Esophagus muscularis mucosa (tissue), 4 donors: Measurements from ENCODE around the gene SLC35A4. TPM values are rescaled to one million over a fixed set of nuclear protein-coding genes. Genes with fewer than 3 reads are reported as not detected.
"Not testable (repeated sequence)": the region's sequence is repeated elsewhere in the genome, so short reads cannot be mapped to it uniquely, and the experiment has no call there.

Experiments
- DNase-seq: peaks from one replicate; pipeline ENCODE4 v3.0.0-alpha.2; 2017; ENCODE audit errors: extremely low spot score
- H3K27ac ChIP-seq, 4 donors: fragments of 200-600 bp; sonication (generic); replicated peaks in 1 of 4; 1 replicate in 3 of 4; 2 replicates in 1 of 4; pipeline ENCODE4 v1.5.1; 2016 to 2019; ENCODE audit warnings: mild to moderate bottlenecking in 1 of 4
- H3K27me3 ChIP-seq, 4 donors: fragments of 200-600 bp; sonication (generic); one replicate each; pipeline versions ENCODE4 v1.5.1 to v1.6.0; 2016 to 2019
- H3K36me3 ChIP-seq, 4 donors: fragments of 200-600 bp; sonication (generic); one replicate each; pipeline ENCODE4 v1.5.1; 2016 to 2019
- H3K4me1 ChIP-seq, 4 donors: fragments of 200-600 bp; sonication (generic); one replicate each; pipeline ENCODE4 v1.5.1; 2016 to 2019
- H3K4me3 ChIP-seq, 4 donors: fragments of 200-600 bp; sonication (generic); 1 replicate in 2 of 4; 2 replicates in 2 of 4; pipeline ENCODE4 v1.5.1; 2016 to 2019; ENCODE audit warnings: mild to moderate bottlenecking in 4 of 4, moderate library complexity in 1 of 4
- H3K9me3 ChIP-seq, 4 donors: fragments of 200-600 bp; sonication (generic); 1 replicate in 3 of 4; 2 replicates in 1 of 4; pipeline ENCODE4 v1.5.1; 2016 to 2019
- EP300 ChIP-seq: sonication (generic); formaldehyde crosslinking; IDR thresholded peaks from one replicate; pipeline ENCODE4 v1.6.1; 2017; ENCODE audit warnings: antibody characterized with exemption
- POLR2A ChIP-seq: fragments of 450-650 bp; IDR thresholded peaks from one replicate; pipeline ENCODE4 v1.6.1; 2017; ENCODE audit warnings: antibody characterized with exemption, moderate library complexity, mild to moderate bottlenecking, low read depth
- POLR2AphosphoS5 ChIP-seq, 2 donors: sonication (generic); formaldehyde crosslinking; IDR thresholded peaks; one replicate each; pipeline ENCODE4 v1.6.1; 2017; ENCODE audit warnings: antibody characterized with exemption in 2 of 2
- WGBS: methylation state at CpG from one replicate; pipeline ENCODE4 v1.1.5; 2018; 5-methylcytosine and 5-hydroxymethylcytosine counted together
- intact Hi-C: fragments of 100-400 bp; cut with DNase I; formaldehyde crosslinking; loops from one replicate; pipeline ENCODE4 v1.15.1; 2023
- total RNA-seq, 4 donors: library from RNA; depleted of rRNA; stranded (reverse); fragments of >200 nt; gene quantifications; one replicate each; pipeline versions ENCODE4 v1.1.0 to v1.2.1, GENCODE V29; 2016
- TF ChIP-seq, protein P1 (sequence below), 3 experiments: fragments of 200-600 bp in 2 of 3; fragments of 450-650 bp in 1 of 3; sonication (generic) in 2 of 3; IDR thresholded peaks; one replicate each; pipeline ENCODE4 v1.5.1; 2017 to 2019; ENCODE audit warnings: antibody characterized with exemption in 3 of 3, mild to moderate bottlenecking in 2 of 3, moderate library complexity in 1 of 3

SLC35A4 gene
- total RNA-seq, 4 donors from 2014 or later: 27.8 to 45.1 (median 36.6) TPM

DNA sequence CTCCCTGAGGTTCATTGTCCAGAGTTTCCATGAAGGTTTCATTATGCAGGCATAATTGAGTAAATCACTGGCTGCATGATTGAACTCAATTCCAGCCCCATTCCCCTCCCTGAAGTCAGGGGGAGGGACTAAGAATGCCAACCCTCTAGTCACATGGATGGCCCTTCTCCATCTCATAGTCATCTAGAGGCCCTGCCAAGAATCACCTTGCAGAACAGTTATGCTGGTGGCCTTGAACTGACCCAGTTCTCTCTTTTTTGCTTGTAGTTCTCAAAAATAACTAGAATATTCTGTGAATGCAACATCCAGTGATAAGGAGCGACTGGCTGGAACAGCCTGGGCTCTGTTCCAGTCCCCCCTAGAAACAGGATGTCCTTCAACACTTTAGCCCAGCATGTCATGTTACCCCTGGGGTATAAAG lies 31.7 kb downstream of the SLC35A4 start:
- Histone ChIP-seq H3K27me3 (peaks cover 0 to 5% (median 0%) of the 10 kb centered on the region in 4 donors), H3K4me3 (no peak overlapping the region), H3K36me3 (no peaks in the 10 kb centered on the region), H3K27ac (no peak overlapping the region), H3K4me1 (peaks cover 0 to 11% (median 3%) of the 10 kb centered on the region in 4 donors), H3K9me3 (no peaks in the 10 kb centered on the region)
- DNase-seq: no peak
- TF ChIP-seq, protein P1, sequence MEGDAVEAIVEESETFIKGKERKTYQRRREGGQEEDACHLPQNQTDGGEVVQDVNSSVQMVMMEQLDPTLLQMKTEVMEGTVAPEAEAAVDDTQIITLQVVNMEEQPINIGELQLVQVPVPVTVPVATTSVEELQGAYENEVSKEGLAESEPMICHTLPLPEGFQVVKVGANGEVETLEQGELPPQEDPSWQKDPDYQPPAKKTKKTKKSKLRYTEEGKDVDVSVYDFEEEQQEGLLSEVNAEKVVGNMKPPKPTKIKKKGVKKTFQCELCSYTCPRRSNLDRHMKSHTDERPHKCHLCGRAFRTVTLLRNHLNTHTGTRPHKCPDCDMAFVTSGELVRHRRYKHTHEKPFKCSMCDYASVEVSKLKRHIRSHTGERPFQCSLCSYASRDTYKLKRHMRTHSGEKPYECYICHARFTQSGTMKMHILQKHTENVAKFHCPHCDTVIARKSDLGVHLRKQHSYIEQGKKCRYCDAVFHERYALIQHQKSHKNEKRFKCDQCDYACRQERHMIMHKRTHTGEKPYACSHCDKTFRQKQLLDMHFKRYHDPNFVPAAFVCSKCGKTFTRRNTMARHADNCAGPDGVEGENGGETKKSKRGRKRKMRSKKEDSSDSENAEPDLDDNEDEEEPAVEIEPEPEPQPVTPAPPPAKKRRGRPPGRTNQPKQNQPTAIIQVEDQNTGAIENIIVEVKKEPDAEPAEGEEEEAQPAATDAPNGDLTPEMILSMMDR (IDR thresholded peaks at IDR 0.05): no peak
- TF ChIP-seq POLR2AphosphoS5 (IDR thresholded peaks at IDR 0.05) (no peak), POLR2A (no peak), EP300 (no peak)
- intact Hi-C loops: no loop called here
- 75% methylated on average over 1 of the region's 1 CpG for WGBS

DNA sequence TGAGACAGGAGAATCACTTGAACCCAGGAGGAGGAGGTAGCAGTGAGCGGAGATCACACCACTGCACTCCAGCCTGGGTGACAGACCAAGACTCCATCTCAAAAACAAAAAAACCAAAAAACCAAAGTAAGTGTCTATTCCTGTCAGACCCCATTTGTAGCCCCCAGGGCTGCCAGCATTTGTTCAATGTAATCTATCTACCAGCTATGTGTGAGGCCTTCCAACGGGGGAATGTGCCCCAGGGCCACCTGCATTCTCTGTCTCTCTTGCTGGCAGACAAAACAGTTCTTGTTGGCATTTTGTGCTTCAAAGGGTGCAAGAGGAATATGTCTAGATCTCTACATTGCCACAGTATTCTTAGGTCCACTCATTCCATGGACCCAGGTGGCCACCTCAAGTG lies 34.2 kb downstream of the SLC35A4 start:
- H3K9me3 ChIP-seq: no peaks in the 10 kb centered on the region
- intact Hi-C loops: no loop called here
- no peak for TF ChIP-seq EP300
- TF ChIP-seq POLR2AphosphoS5 (IDR thresholded peaks at IDR 0.05): no peak
- TF ChIP-seq POLR2A: no peak
- TF ChIP-seq, protein P1 (IDR thresholded peaks at IDR 0.05): no peak

GRCh38 chr5:140600096-140600495 lies 35.5 kb downstream of the SLC35A4 start:
- Histone ChIP-seq H3K9me3 (no peaks in the 10 kb centered on the region), H3K36me3 (no peaks in the 10 kb centered on the region), H3K4me3 (no peak overlapping the region), H3K27ac (no peak overlapping the region), H3K27me3 (no peaks in the 10 kb centered on the region), H3K4me1 (peaks cover 0 to 10% (median 3%) of the 10 kb centered on the region in 4 donors)
- TF ChIP-seq, protein P1 (IDR thresholded peaks at IDR 0.05): no peak
- TF ChIP-seq EP300: no peak
- no peak for TF ChIP-seq POLR2A
- no peak for TF ChIP-seq POLR2AphosphoS5 (IDR thresholded peaks at IDR 0.05)
- intact Hi-C loops: no loop called here
- DNase-seq: no peak

More for the DNA sequence above, 34.2 kb downstream of the SLC35A4 start:
- Histone ChIP-seq H3K27ac (no peak overlapping the region), H3K36me3 (no peaks in the 10 kb centered on the region), H3K4me1 (peaks cover 0 to 11% (median 3%) of the 10 kb centered on the region in 4 donors), H3K27me3 (peaks cover 0 to 5% (median 0%) of the 10 kb centered on the region in 4 donors), H3K4me3 (no peak overlapping the region)
- no peak for DNase-seq
- 68% methylated on average over 2 of the region's 2 CpGs for WGBS

- intact Hi-C loops: no loop called here
- H3K4me1 ChIP-seq: no peaks in the 10 kb centered on the region
- H3K36me3 ChIP-seq: no peaks in the 10 kb centered on the region
- no peaks in the 10 kb centered on the region for H3K9me3 ChIP-seq
- WGBS: 69% methylated on average over 4 of the region's 4 CpGs
- no peak for TF ChIP-seq POLR2AphosphoS5 (IDR thresholded peaks at IDR 0.05)
- TF ChIP-seq, protein P1 (IDR thresholded peaks at IDR 0.05): no peak
- no peak for TF ChIP-seq POLR2A
- TF ChIP-seq EP300: no peak
- no peak for DNase-seq
- no peaks in the 10 kb centered on the region for H3K27me3 ChIP-seq
- H3K27ac ChIP-seq: peak overlapping the region in 1 of 4 donors; percentile 28
- H3K4me3 ChIP-seq: no peak overlapping the region
Measured at GRCh38 chr5:140602147-140602546, 37.5 kb downstream of the SLC35A4 start.

DNA sequence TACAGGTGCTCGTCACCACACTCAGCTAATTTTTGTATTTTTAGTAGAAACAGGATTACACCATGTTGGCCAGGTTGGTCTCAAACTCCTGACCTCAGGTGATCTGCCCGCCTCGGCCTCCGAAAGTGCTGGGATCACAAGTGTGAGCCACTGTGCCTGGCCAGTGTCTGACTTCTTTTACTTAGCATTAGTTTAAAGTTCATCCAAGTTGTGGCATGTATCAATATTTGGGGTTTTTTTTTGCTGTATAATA lies 38.7 kb downstream of the SLC35A4 start:
- H3K27me3 ChIP-seq, H3K9me3 ChIP-seq, DNase-seq, H3K27ac ChIP-seq, H3K4me1 ChIP-seq, H3K4me3 ChIP-seq, intact Hi-C loops, H3K36me3 ChIP-seq: not testable (repeated sequence)
- WGBS: 92% methylated on average over 4 of the region's 4 CpGs
